Measurements from ENCODE around the gene NCAN. TPM values are rescaled to one million over a fixed set of nuclear protein-coding genes. Genes with fewer than 3 reads are reported as not detected.

Gene NCAN
- total RNA-seq, 6 experiments from 2014 or later, result 0.04 to 0.07 (median 0.06) TPM; not detected in 2

GRCh38 chr19:19280561-19280960, 68.8 kb downstream of the NCAN start:
- H3K4me3 ChIP-seq, result no peak overlapping the region
- no peak for ATAC-seq
- WGBS (ENCODE audit: insufficient coverage, low coverage, low lambda C conversion rate, missing lambda C conversion rate), result 62% methylated on average over 6 of the region's 16 CpGs
- H3K27me3 ChIP-seq, result no peaks in the 10 kb centered on the region
- no peak for DNase-seq
- H3K27ac ChIP-seq, result no peak overlapping the region
- no peaks in the 10 kb centered on the region for H3K9me3 ChIP-seq
- TF ChIP-seq POLR2A (IDR thresholded peaks at IDR 0.05), result no peak
- TF ChIP-seq CTCF (IDR thresholded peaks at IDR 0.05), result no peak
- peaks cover 0 to 2% (median under 1%) of the 10 kb centered on the region in 4 donors for H3K4me1 ChIP-seq
- intact Hi-C loops (cut with DNase I), result no loop called here
- H3K36me3 ChIP-seq, result peaks cover 0 to 48% (median 10%) of the 10 kb centered on the region in 4 donors

- intact Hi-C loops (cut with DNase I), result no loop called here
- H3K9me3 ChIP-seq, result no peaks in the 10 kb centered on the region
- H3K27me3 ChIP-seq, result no peaks in the 10 kb centered on the region
- DNase-seq (no peak), ATAC-seq (no peak)
- no peak overlapping the region for H3K4me3 ChIP-seq
- H3K27ac ChIP-seq, result no peak overlapping the region
- H3K36me3 ChIP-seq, result peaks cover 0 to 32% (median 6%) of the 10 kb centered on the region in 4 donors
- no peak for TF ChIP-seq CTCF (IDR thresholded peaks at IDR 0.05)
- TF ChIP-seq POLR2A (IDR thresholded peaks at IDR 0.05), result no peak
- WGBS (ENCODE audit: insufficient coverage, low coverage, low lambda C conversion rate, missing lambda C conversion rate), result 100% methylated on average over 3 of the region's 10 CpGs
- no peaks in the 10 kb centered on the region for H3K4me1 ChIP-seq
These were observed 73.9 kb downstream of the NCAN start for GRCh38 chr19:19285686-19286085.

- Histone ChIP-seq H3K36me3 (peaks cover 0 to 12% (median 7%) of the 10 kb centered on the region in 4 donors), H3K4me3 (no peak overlapping the region), H3K4me1 (peaks cover 0 to 32% (median 6%) of the 10 kb centered on the region in 4 donors), H3K27ac (no peak overlapping the region), H3K9me3 (no peaks in the 10 kb centered on the region), H3K27me3 (no peaks in the 10 kb centered on the region)
- TF ChIP-seq POLR2A (IDR thresholded peaks at IDR 0.05) (no peak), CTCF (IDR thresholded peaks at IDR 0.05) (no peak)
- WGBS (ENCODE audit: insufficient coverage, low coverage, low lambda C conversion rate, missing lambda C conversion rate), result 98% methylated on average over 5 of the region's 5 CpGs
- no peak for ATAC-seq
- intact Hi-C loops (cut with DNase I), result no loop called here
- DNase-seq, result no peak
These were observed 80.8 kb downstream of the NCAN start for GRCh38 chr19:19292607-19293006.

GRCh38 chr19:19294914-19295313, 83.2 kb downstream of the NCAN start:
- peak in 2 of 3 donors; percentile 81 to 88 for DNase-seq
- peak overlapping the region in 1 of 3 donors; percentile 51 for H3K27ac ChIP-seq
- intact Hi-C loops (cut with DNase I), result no loop called here
- 50% methylated on average over 4 of the region's 4 CpGs for WGBS (ENCODE audit: insufficient coverage, low coverage, low lambda C conversion rate, missing lambda C conversion rate)
- TF ChIP-seq POLR2A (IDR thresholded peaks at IDR 0.05), result no peak
- TF ChIP-seq CTCF (IDR thresholded peaks at IDR 0.05), result no peak
- H3K27me3 ChIP-seq, result no peaks in the 10 kb centered on the region
- H3K9me3 ChIP-seq, result no peaks in the 10 kb centered on the region
- peaks cover 0 to 6% (median 1%) of the 10 kb centered on the region in 4 donors for H3K36me3 ChIP-seq
- H3K4me1 ChIP-seq, result peaks cover 0 to 38% (median 8%) of the 10 kb centered on the region in 4 donors
- peak; percentile 53 to 77 (median 62) for ATAC-seq
- H3K4me3 ChIP-seq, result no peak overlapping the region

Measured in right lobe of liver (tissue), 6 donors.